Astrocyte (in vitro differentiated cells and primary cell): ENCODE results near the gene ICE1. TPM values are rescaled to one million over a fixed set of nuclear protein-coding genes. Genes with fewer than 3 reads are reported as not detected.

ENCODE experiments used
- DNase-seq: peaks from one replicate; pipeline ENCODE4 v3.0.0-alpha.2; 2010; ENCODE audit warnings: low read depth
- FAIRE-seq: peaks from 2 replicates; lab custom pipeline; 2011; peaks lifted over from hg19 to GRCh38; lab: Jason Lieb, UNC
- H2AFZ ChIP-seq: 2 replicates; pipeline ENCODE4 v1.6.0; 2012; ENCODE audit warnings: low read depth, low read length, inconsistent platforms
- H3K27ac ChIP-seq: 2 replicates; pipeline ENCODE4 v1.5.1; 2011; ENCODE audit warnings: low read depth, low read length, inconsistent platforms
- H3K27me3 ChIP-seq: 2 replicates; pipeline ENCODE4 v1.6.0; 2011; ENCODE audit warnings: low read length, inconsistent platforms; ENCODE audit not compliant: insufficient read depth
- H3K36me3 ChIP-seq: 2 replicates; pipeline ENCODE4 v1.5.1; 2011; ENCODE audit warnings: low read length, inconsistent platforms; ENCODE audit not compliant: insufficient read depth
- H3K4me1 ChIP-seq: 2 replicates; pipeline ENCODE4 v1.5.1; 2011; ENCODE audit warnings: low read length, inconsistent platforms; ENCODE audit not compliant: insufficient read depth
- H3K4me2 ChIP-seq: 2 replicates; pipeline ENCODE4 v1.6.0; 2012; ENCODE audit warnings: low read length, inconsistent platforms
- H3K4me3 ChIP-seq: 2 replicates; pipeline ENCODE4 v1.5.1; 2011; ENCODE audit warnings: low read depth, mild to moderate bottlenecking, low read length, inconsistent platforms; ENCODE audit not compliant: insufficient read depth
- H3K79me2 ChIP-seq: 2 replicates; pipeline ENCODE4 v1.6.0; 2012; ENCODE audit warnings: mild to moderate bottlenecking, low read length, inconsistent platforms; ENCODE audit not compliant: insufficient read depth
- H3K9ac ChIP-seq: 2 replicates; pipeline ENCODE4 v1.6.0; 2012; ENCODE audit warnings: mild to moderate bottlenecking, low read length, inconsistent platforms
- H3K9me3 ChIP-seq: 2 replicates; pipeline ENCODE4 v1.5.1; 2012; ENCODE audit warnings: low read depth, mild to moderate bottlenecking, low read length, inconsistent platforms; ENCODE audit not compliant: insufficient read depth
- H4K20me1 ChIP-seq: 2 replicates; pipeline ENCODE4 v1.6.0; 2012; ENCODE audit warnings: low read length, inconsistent platforms; ENCODE audit not compliant: insufficient read depth
- H3K27ac Mint-ChIP-seq: one replicate; pipeline ENCODE4 v1.8.0; 2021; ENCODE audit warnings: mild to moderate bottlenecking, mixed read lengths; ENCODE audit not compliant: unreplicated experiment
- H3K27me3 Mint-ChIP-seq: one replicate; pipeline ENCODE4 v1.8.0; 2021; ENCODE audit warnings: low read depth, mixed read lengths; ENCODE audit not compliant: unreplicated experiment
- H3K36me3 Mint-ChIP-seq: one replicate; pipeline ENCODE4 v1.8.0; 2021; ENCODE audit warnings: low read depth, mixed read lengths; ENCODE audit not compliant: unreplicated experiment
- H3K4me1 Mint-ChIP-seq: one replicate; pipeline ENCODE4 v1.8.0; 2021; ENCODE audit warnings: low read depth, mixed read lengths; ENCODE audit not compliant: unreplicated experiment
- H3K4me3 Mint-ChIP-seq: one replicate; pipeline ENCODE4 v1.8.0; 2021; ENCODE audit warnings: mild to moderate bottlenecking, moderate library complexity, mixed read lengths; ENCODE audit not compliant: unreplicated experiment
- H3K9me3 Mint-ChIP-seq: one replicate; pipeline ENCODE4 v1.8.0; 2021; ENCODE audit warnings: mild to moderate bottlenecking, mixed read lengths; ENCODE audit not compliant: unreplicated experiment
- CTCF ChIP-seq: IDR thresholded peaks from 2 replicates; pipeline ENCODE4 v1.5.1; 2011; ENCODE audit warnings: low read depth, mild to moderate bottlenecking, inconsistent platforms, low read length, moderate library complexity; ENCODE audit not compliant: insufficient read depth
- EZH2 ChIP-seq: IDR thresholded peaks from 2 replicates; pipeline ENCODE4 v1.6.1; 2012; ENCODE audit warnings: mild to moderate bottlenecking, low read length, inconsistent platforms; ENCODE audit not compliant: insufficient read depth
- total RNA-seq: library from RNA; stranded (reverse); gene quantifications from 2 replicates; pipeline ENCODE4 v1.2.1, GENCODE V29; 2021

ICE1 gene
- total RNA-seq, 1 donor from 2014 or later, result 40.3 TPM

- no peaks in the 10 kb centered on the region for H3K9me3 ChIP-seq
- no peaks in the 10 kb centered on the region for H3K79me2 ChIP-seq
- Mint-ChIP-seq H3K27ac (no peak overlapping the region), H3K36me3 (peaks cover 10% of the 10 kb centered on the region), H3K4me3 (no peak overlapping the region), H3K9me3 (peaks cover 2% of the 10 kb centered on the region), H3K27me3 (no peaks in the 10 kb centered on the region), H3K4me1 (peaks cover 6% of the 10 kb centered on the region)
- no peak for FAIRE-seq
- H3K4me2 ChIP-seq, result no peak overlapping the region
- H3K36me3 ChIP-seq, result peaks cover 15% of the 10 kb centered on the region
- no peak overlapping the region for H3K9ac ChIP-seq
- no peak overlapping the region for H3K4me3 ChIP-seq
- H3K4me1 ChIP-seq, result no peaks in the 10 kb centered on the region
- no peaks in the 10 kb centered on the region for H3K27me3 ChIP-seq
- no peak overlapping the region for H3K27ac ChIP-seq
- no peak for DNase-seq
- TF ChIP-seq EZH2, result no peak
- TF ChIP-seq CTCF, result no peak
- no peak overlapping the region for H2AFZ ChIP-seq
- H4K20me1 ChIP-seq, result peaks cover 15% of the 10 kb centered on the region
Measured at GRCh38 chr5:5480481-5481111, 58.1 kb downstream of the ICE1 start.

GRCh38 chr5:5481206-5481605, 58.7 kb downstream of the ICE1 start:
- Histone ChIP-seq H3K4me1 (no peaks in the 10 kb centered on the region), H3K4me3 (no peak overlapping the region), H3K4me2 (no peak overlapping the region), H2AFZ (no peak overlapping the region), H3K36me3 (peaks cover 12% of the 10 kb centered on the region), H4K20me1 (peaks cover 19% of the 10 kb centered on the region), H3K9me3 (no peaks in the 10 kb centered on the region), H3K9ac (no peak overlapping the region), H3K27ac (no peak overlapping the region), H3K79me2 (no peaks in the 10 kb centered on the region), H3K27me3 (no peaks in the 10 kb centered on the region)
- Mint-ChIP-seq H3K4me1 (peaks cover 6% of the 10 kb centered on the region), H3K36me3 (peaks cover 10% of the 10 kb centered on the region), H3K27ac (no peak overlapping the region), H3K4me3 (no peak overlapping the region), H3K27me3 (no peaks in the 10 kb centered on the region), H3K9me3 (peaks cover 2% of the 10 kb centered on the region)
- no peak for TF ChIP-seq EZH2
- no peak for TF ChIP-seq CTCF
- FAIRE-seq (no peak), DNase-seq (no peak)

- no peak overlapping the region for H3K9ac ChIP-seq
- no peak overlapping the region for H3K27ac ChIP-seq
- no peaks in the 10 kb centered on the region for H3K9me3 ChIP-seq
- H3K4me1 ChIP-seq, result no peaks in the 10 kb centered on the region
- Mint-ChIP-seq H3K36me3 (peaks cover 10% of the 10 kb centered on the region), H3K9me3 (peaks cover 2% of the 10 kb centered on the region), H3K4me1 (peaks cover 6% of the 10 kb centered on the region), H3K4me3 (no peak overlapping the region), H3K27me3 (no peaks in the 10 kb centered on the region), H3K27ac (no peak overlapping the region)
- H3K4me3 ChIP-seq, result no peak overlapping the region
- no peaks in the 10 kb centered on the region for H3K27me3 ChIP-seq
- H4K20me1 ChIP-seq, result peaks cover 19% of the 10 kb centered on the region
- no peak overlapping the region for H2AFZ ChIP-seq
- no peak overlapping the region for H3K4me2 ChIP-seq
- FAIRE-seq, result no peak
- DNase-seq, result no peak
- no peaks in the 10 kb centered on the region for H3K79me2 ChIP-seq
- TF ChIP-seq EZH2, result no peak
- no peak for TF ChIP-seq CTCF
- peaks cover 10% of the 10 kb centered on the region for H3K36me3 ChIP-seq
Measured at GRCh38 chr5:5481633-5482032, 59.2 kb downstream of the ICE1 start.
